ES-I3 (cell line): ENCODE data around the gene ZFP3.
"Not testable (repeated sequence)": the region's sequence is repeated elsewhere in the genome, so short reads cannot be mapped to it uniquely, and the experiment has no call there.

Experiments used
- H3K36me3 ChIP-seq: 2 replicates; pipeline ENCODE4 v1.6.1; 2013; ENCODE audit warnings: mild to moderate bottlenecking, low read length, control low read depth, moderate library complexity; ENCODE audit not compliant: insufficient read depth
- H3K4me1 ChIP-seq: 2 replicates; pipeline ENCODE4 v1.6.1; 2013; ENCODE audit warnings: mild to moderate bottlenecking, control low read depth, low read length; ENCODE audit not compliant: insufficient read depth
- H3K9ac ChIP-seq: 2 replicates; pipeline ENCODE4 v1.6.1; 2013; ENCODE audit warnings: low read depth, mild to moderate bottlenecking, low read length, moderate library complexity
- H3K9me3 ChIP-seq: 2 replicates; pipeline ENCODE4 v1.6.1; 2013; ENCODE audit warnings: mild to moderate bottlenecking, low read length, moderate library complexity; ENCODE audit not compliant: control insufficient read depth, insufficient read depth

Gene ZFP3

DNA sequence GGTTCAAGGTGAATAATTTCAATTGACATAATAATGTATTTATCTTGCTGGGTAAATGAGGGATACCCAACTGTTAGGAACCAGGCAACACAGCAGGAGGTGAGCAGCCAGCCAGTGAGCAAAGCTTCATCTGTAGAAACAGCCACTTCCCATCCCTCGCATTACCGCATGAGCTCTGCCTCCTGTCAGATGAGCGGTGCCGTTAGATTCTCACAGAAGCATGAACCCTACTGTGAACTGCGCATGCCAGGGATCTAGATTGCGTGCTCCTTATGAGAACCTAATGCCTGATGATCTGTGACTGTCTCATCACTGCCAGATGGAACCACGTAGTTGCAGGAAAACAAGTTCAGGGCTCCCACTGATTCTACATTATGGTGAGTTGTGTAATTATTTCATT lies 46.6 kb downstream of the ZFP3 start:
- not testable (repeated sequence) for H3K9ac ChIP-seq, H3K9me3 ChIP-seq, H3K36me3 ChIP-seq, H3K4me1 ChIP-seq

DNA sequence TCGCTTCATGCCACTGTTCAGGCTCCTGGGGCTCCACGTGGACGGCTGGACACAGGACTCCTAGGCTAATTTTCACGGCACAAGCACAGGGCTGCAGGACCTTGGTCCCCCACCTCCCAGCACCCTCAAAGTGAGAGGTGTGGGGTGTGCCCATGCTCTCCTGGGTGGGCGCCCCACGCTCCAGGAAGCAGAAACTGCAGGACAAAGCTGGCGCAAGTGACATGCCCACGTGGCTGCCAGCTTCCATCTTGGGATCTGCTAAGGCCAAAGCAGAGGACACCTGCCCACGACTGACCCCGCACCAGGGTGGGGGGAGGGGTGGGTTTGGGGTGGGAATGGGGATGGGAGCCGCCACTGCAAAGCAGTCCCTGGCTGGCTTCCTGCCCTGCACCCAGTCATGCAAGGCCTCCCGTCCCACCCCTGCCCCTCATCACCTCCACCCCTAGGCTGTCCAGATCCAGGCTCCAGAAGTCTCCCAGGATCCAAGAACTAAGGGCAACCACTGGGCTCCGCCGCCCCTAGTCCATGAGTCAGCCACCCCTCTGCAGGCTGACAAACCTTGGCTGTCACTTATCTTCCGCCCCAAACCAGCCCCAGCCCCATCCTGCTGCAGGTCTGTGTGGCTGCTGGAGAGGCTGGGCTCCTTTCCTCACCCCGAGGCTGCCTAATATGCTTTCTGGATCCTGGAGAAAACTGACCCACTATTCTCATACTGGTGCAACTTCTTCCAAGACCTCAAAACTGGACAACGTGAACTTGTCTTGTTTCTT lies 48.6 kb downstream of the ZFP3 start:
- no peaks in the 10 kb centered on the region for H3K4me1 ChIP-seq
- H3K36me3 ChIP-seq = no peaks in the 10 kb centered on the region
- no peaks in the 10 kb centered on the region for H3K9me3 ChIP-seq

DNA sequence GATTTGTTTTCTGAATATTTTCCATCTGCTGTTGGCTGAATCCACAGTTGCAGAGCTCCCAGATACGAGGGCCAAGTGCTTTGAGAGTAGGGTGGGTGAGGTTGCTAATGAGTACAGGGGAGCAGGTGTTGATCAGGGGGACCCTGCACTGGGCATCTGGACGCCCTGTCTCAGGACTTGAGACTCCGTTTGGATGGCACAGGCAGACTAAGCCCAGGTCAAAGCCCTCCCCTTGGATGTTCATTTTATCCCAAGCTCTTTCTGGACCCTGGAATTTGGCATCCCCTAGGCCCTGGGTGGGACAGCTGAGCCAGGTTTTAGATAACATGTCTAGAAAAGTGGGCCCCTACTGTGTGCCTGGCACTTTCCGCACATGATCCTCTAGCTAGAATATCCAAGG lies 49.6 kb downstream of the ZFP3 start:
- Histone ChIP-seq H3K9me3 (no peaks in the 10 kb centered on the region), H3K36me3 (no peaks in the 10 kb centered on the region), H3K4me1 (no peaks in the 10 kb centered on the region), H3K9ac (no peak overlapping the region)

More for the DNA sequence above, 48.6 kb downstream of the ZFP3 start:
- H3K9ac ChIP-seq = no peak overlapping the region

DNA sequence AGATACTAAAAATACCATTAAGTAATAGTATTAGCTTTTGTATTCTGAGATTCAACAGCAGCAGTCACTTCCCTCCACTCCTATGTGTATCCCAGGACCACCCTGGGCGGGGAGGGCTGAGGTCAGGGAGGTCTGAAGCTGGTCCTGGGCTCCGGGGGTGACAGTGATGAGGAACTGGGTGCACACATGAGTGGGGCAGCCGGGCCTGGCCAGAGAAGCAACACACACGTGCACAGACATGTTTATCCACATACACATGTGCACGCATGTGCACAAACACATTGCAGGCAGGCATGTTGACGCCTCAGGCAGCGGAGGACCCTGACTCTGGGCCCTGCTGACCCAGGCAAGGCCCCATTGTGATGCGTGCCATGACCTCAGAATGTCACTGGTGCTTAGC lies 50.1 kb downstream of the ZFP3 start:
- not testable (repeated sequence) for H3K9ac ChIP-seq, H3K36me3 ChIP-seq, H3K9me3 ChIP-seq, H3K4me1 ChIP-seq

DNA sequence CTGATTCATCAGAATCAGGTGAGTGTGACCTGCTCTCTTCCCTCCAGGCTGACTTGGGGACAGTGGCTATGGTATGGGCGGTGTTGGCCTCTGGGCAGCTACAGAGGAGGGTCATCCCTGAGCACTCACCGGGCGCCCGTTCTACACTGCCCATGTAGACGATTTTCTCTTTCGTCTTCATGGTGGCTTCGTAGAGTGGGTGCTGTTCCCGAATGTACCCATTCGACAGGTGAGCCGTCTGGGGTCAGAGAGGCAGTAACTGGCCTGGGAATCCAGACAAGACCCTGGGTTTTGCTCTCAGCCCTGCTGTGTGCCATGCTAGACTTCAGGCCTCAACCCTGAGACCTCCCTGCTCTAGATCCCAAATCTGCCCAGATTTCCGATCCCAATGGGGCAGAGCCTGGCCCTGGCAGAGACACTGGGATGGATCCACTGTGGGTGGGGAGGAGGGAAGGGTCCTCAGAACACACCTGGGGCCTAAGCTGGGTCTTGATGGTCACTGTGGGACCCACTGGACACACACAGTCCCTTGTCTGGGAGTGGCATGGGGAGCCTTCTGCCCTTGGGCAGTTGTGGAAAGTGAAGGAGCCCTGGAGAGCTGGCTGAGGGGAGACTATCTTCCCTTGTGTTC lies 50.8 kb downstream of the ZFP3 start:
- no peaks in the 10 kb centered on the region for H3K9me3 ChIP-seq

DNA sequence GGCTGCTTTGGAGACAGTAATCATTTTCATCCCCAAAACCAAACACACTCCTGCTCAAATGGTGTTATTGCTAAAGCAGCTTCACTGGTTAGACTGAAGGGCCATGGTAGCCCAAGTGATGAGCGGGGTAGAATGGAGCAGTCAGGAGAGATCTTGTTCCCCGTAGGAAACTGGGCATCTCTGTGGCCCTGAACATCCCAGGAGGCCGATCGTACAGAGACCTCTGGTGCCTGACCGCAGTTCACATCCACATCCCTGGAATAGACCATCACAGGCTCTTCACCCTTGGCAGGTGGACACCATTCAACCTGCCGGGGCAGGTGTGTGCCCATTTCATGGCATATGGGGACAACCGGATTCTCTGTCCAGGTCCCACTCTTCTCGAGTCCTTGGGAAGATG lies 51.5 kb downstream of the ZFP3 start:
- not testable (repeated sequence) for H3K9me3 ChIP-seq, H3K9ac ChIP-seq, H3K4me1 ChIP-seq, H3K36me3 ChIP-seq

More for the DNA sequence above, 50.8 kb downstream of the ZFP3 start:
- Histone ChIP-seq H3K36me3 (no peaks in the 10 kb centered on the region), H3K9ac (no peak overlapping the region), H3K4me1 (no peaks in the 10 kb centered on the region)

DNA sequence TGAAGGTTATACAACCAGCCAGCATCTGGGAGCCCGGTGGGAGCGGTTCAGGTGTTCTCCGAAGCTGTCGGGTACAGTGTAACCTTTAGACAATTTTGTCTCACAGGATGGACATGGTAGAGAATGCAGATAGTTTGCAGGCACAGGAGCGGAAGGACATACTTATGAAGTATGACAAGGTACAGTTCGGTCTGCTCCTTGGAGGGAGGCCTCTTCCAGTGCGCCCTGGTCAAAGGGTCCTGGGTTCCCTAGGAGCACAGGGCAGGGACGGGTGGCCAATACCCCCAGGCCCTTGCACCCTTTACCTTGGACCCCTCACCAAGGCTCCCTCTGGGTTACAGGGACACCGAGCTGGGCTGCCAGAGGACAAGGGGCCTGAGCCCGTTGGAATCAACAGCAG lies 52.0 kb downstream of the ZFP3 start:
- not testable (repeated sequence) for H3K36me3 ChIP-seq, H3K9me3 ChIP-seq, H3K4me1 ChIP-seq, H3K9ac ChIP-seq

DNA sequence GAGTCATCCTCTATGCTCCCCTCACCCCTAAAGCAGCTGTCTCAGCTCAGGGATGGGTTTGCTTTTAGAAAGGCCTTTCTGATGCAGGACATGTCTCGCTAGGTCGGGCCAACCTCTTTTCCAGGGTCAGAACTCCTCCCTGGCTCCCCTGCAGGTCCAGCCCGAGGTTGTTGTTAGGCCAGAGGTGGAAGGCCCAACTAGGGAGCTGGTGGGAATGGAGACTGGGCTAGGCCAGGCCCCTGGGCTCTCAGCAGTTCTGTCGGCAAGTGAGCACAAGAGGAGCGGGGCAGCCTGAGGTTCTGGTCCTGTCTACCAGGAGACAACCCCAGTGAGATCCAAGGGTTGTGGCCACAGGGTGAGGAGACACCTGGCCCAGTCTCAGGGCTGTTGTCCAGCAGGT lies 52.4 kb downstream of the ZFP3 start:
- not testable (repeated sequence) for H3K36me3 ChIP-seq, H3K9me3 ChIP-seq, H3K9ac ChIP-seq, H3K4me1 ChIP-seq

DNA sequence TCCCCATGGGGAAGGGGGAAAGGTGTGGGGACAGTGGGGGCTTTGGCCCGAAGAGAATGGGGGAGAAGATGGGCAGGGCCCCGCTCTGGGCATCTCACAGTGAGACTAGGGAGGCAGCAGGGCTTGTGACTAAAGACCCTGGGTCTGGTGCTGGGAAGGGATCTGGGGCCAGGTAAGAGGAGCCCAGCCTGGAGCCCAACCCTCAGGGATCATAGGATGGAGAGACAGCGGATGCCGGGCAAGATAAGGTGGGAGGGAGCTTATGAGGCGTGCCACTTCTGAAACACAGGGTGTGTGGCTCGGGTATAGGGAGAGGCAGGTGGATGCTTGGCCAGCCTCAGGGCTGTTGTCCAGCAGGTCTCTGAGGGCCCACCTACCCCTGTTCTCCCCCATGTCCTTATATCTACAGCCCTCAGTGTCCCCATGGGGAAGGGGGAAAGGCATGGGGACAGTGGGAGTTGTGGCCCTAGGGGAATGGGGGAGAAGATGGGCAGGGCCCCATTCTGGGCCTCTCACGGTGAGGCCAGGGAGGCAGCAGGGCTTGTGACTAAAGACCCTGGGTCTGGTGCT lies 53.0 kb downstream of the ZFP3 start:
- Histone ChIP-seq H3K9ac (no peak overlapping the region), H3K9me3 (no peaks in the 10 kb centered on the region), H3K4me1 (no peaks in the 10 kb centered on the region), H3K36me3 (no peaks in the 10 kb centered on the region)

DNA sequence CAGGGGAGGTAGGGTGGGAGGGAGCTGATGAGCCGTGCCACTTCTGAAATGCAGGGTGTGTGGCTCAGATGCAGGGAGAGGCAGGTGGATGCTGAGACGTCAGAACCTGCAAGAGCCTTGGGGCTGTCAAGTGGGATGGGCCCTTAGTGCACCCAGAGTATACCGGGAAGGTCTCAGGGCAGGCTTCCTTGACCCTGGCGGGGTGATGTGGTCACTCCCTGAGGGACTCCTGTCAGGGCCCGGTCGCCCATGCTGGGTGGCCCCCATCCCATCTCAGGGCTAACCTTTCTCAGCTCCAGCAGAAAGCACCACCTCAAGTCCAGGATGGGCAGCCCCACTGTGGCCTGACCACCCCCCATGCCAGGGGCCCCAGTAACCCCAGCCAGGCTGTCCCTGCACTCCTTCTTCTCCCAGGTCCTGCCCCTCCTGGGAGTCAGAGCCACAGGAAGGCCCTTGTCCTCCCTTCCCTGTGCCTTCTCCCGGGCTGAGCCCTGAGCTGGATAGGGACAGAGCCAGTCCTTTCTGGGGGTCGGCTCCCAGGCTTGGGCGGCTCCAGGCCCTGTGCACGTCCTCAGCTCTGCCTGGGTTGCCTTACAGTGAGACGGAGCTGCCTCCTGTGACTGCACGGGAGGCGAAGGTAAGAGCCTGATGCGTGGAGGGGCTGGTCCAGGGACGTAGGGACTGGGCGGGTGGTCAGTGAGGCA lies 53.7 kb downstream of the ZFP3 start:
- H3K9ac ChIP-seq, H3K4me1 ChIP-seq, H3K36me3 ChIP-seq, H3K9me3 ChIP-seq: not testable (repeated sequence)

DNA sequence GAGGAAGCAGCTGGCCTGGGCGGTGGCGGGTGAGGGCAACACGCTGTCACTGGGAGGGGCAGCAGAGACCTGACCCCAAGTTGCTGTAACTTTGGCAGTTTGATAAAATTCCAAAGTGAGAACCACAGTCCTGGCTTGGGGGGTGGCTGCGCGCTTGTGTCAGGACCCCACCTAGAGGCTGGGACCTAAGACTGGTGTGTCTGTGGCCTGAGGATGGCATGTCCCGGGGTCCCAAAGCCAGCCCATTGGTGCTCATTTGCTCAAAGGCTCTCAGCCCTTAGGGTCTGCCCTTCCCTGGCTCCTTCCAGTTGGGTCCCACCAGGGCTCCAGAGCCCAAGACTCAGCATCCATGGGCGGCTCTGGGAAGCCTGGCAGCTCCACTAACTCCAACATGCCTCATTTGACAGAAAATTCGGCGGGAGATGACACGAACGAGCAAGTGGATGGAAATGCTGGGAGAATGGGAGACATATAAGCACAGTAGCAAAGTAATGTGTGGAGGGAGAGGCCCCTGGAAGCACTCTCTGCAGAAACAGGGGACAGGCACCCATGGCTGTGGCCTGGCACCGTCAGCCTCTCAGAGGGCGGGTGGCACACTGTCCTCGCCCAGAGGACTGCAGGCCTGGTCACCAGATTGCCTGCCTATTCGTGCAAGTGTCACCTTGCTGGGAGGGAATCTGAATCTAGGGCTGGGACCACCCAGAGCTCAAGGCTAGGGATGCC lies 54.4 kb downstream of the ZFP3 start:
- H3K36me3 ChIP-seq, H3K9me3 ChIP-seq, H3K4me1 ChIP-seq, H3K9ac ChIP-seq: not testable (repeated sequence)

DNA sequence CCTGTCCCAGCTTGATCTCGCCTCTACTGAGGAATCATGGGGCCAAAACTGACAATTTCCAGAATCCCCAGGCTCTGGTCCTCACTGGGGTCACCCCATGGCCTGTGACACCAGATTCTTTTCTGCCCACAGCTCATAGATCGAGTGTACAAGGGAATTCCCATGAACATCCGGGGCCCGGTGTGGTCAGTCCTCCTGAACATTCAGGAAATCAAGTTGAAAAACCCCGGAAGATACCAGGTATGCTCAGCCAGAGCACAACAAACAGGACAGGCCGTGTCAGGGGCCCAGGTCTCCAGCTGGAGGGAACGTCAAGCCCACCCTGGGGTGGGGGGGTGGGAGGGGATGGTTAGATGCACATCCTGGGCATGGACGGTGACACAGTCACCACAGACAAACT lies 55.0 kb downstream of the ZFP3 start:
- Histone ChIP-seq H3K9me3 (no peaks in the 10 kb centered on the region), H3K36me3 (no peaks in the 10 kb centered on the region), H3K9ac (no peak overlapping the region), H3K4me1 (no peaks in the 10 kb centered on the region)

DNA sequence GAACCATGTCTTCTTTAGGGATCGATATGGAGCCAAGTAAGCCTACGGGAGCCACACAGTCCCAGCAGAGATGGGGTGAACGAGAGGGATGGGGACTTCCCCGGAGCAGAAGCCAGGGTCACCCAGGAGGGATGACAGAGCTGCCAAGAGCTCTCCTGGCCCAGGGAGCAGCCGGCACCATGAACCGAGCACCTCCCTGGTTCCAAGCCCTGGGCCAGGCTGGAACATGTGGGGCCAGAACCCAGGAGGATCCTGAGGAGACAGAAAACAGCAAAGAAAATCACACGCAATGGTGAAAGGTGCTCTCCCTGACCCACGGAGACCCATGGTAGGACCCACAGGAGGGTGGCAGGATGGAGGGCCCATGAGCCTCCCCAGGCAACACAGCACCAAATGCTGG lies 55.7 kb downstream of the ZFP3 start:
- H3K36me3 ChIP-seq, H3K9ac ChIP-seq, H3K9me3 ChIP-seq, H3K4me1 ChIP-seq: not testable (repeated sequence)

DNA sequence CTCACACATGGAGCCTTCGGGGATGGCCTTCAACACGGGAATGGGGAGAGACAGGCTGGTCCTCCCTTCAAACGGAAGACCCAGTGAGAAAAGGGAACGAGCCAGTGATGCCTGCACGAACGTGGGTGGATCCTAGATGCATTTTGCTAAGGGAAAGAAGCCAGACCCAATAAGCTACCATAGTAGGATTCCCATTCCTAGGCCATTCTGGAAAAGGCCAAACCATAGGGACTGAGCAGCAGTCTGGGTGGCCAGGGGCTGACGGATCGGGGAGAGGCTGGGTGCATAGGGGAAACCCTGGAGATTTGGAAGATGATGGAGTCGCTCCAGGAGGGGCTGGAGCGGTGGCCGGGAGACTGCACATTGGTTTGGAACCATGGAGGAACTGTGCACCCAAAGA lies 56.3 kb downstream of the ZFP3 start:
- not testable (repeated sequence) for H3K4me1 ChIP-seq, H3K36me3 ChIP-seq, H3K9me3 ChIP-seq, H3K9ac ChIP-seq
